Lower leg skin (tissue), 3 donors: ENCODE results near the gene NOD1.

ENCODE experiments used
- POLR2A ChIP-seq, 2 donors: fragments of 450-650 bp; IDR thresholded peaks; one replicate each; pipeline ENCODE4 v1.6.1; 2016 to 2017; ENCODE audit warnings: antibody characterized with exemption in 2 of 2, mild to moderate bottlenecking in 1 of 2, moderate library complexity in 1 of 2
- TF ChIP-seq, protein P1 (sequence below), 3 donors: fragments of 450-650 bp; IDR thresholded peaks; one replicate each; pipeline ENCODE4 v1.5.1; 2016; ENCODE audit warnings: antibody characterized with exemption in 3 of 3, mild to moderate bottlenecking in 3 of 3, moderate library complexity in 2 of 3

DNA sequence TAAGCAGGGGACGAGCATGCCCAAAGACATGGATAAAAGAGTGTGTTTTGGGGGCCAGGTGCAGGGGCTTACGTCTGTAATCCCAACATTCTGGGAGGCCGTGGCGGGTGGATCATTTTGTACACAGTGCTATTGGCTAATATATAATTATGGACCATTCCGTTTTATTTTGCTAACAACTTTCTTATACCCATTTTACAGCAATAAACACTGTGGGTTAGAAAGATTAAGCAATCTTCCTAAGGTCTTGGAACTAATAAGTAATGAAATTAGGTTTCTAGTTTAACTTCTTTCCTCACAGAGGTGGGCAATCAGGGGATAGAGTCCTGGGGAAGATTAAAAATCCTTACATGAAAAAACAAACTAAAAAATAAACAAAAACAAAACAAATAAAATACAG, 22.7 kb upstream of the NOD1 start:
- TF ChIP-seq, protein P1, sequence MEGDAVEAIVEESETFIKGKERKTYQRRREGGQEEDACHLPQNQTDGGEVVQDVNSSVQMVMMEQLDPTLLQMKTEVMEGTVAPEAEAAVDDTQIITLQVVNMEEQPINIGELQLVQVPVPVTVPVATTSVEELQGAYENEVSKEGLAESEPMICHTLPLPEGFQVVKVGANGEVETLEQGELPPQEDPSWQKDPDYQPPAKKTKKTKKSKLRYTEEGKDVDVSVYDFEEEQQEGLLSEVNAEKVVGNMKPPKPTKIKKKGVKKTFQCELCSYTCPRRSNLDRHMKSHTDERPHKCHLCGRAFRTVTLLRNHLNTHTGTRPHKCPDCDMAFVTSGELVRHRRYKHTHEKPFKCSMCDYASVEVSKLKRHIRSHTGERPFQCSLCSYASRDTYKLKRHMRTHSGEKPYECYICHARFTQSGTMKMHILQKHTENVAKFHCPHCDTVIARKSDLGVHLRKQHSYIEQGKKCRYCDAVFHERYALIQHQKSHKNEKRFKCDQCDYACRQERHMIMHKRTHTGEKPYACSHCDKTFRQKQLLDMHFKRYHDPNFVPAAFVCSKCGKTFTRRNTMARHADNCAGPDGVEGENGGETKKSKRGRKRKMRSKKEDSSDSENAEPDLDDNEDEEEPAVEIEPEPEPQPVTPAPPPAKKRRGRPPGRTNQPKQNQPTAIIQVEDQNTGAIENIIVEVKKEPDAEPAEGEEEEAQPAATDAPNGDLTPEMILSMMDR (IDR thresholded peaks at IDR 0.05): no peak
- no peak for TF ChIP-seq POLR2A (IDR thresholded peaks at IDR 0.05)
